BLaER1 treated with 17β-estradiol and CSF1 and Interleukin-3, amounts not matched to agents 10 nM and 100 nM (cell line): ENCODE results near the gene GLRA1.
A peak's percentile ranks its signal among the peaks of the same experiment; 100 is the strongest.

Experiments used
- H3K27ac ChIP-seq, 11 experiments: shearing (Covaris generic); formaldehyde crosslinking; 2 replicates each; pipeline ENCODE4 v1.8.1; 2022
- H3K27me3 ChIP-seq, 11 experiments: shearing (Covaris generic); formaldehyde crosslinking; 2 replicates each; pipeline ENCODE4 v1.8.1; 2022
- H3K36me3 ChIP-seq, 11 experiments: shearing (Covaris generic); formaldehyde crosslinking; 2 replicates each; pipeline ENCODE4 v1.8.1; 2022
- H3K4me1 ChIP-seq, 10 experiments: shearing (Covaris generic); formaldehyde crosslinking; 2 replicates each; pipeline ENCODE4 v1.8.1; 2022
- H3K4me2 ChIP-seq, 11 experiments: shearing (Covaris generic); formaldehyde crosslinking; 2 replicates each; pipeline ENCODE4 v1.8.1; 2022
- H3K4me3 ChIP-seq, 10 experiments: shearing (Covaris generic); formaldehyde crosslinking; 2 replicates each; pipeline ENCODE4 v1.8.1; 2022
- H3K9ac ChIP-seq, 11 experiments: shearing (Covaris generic); formaldehyde crosslinking; 2 replicates each; pipeline ENCODE4 v1.8.1; 2022
- H3K9me3 ChIP-seq, 11 experiments: shearing (Covaris generic); formaldehyde crosslinking; replicated peaks in 1 of 11; 2 replicates each; pipeline ENCODE4 v1.8.1; 2022
- H4K20me1 ChIP-seq, 11 experiments: shearing (Covaris generic); formaldehyde crosslinking; 2 replicates each; pipeline ENCODE4 v1.8.1; 2022
- Cebpa-rat ChIP-seq, 11 experiments: shearing (Covaris generic); IDR thresholded peaks; 2 replicates each; pipeline ENCODE4 v1.8.1; 2022

GLRA1 gene

DNA sequence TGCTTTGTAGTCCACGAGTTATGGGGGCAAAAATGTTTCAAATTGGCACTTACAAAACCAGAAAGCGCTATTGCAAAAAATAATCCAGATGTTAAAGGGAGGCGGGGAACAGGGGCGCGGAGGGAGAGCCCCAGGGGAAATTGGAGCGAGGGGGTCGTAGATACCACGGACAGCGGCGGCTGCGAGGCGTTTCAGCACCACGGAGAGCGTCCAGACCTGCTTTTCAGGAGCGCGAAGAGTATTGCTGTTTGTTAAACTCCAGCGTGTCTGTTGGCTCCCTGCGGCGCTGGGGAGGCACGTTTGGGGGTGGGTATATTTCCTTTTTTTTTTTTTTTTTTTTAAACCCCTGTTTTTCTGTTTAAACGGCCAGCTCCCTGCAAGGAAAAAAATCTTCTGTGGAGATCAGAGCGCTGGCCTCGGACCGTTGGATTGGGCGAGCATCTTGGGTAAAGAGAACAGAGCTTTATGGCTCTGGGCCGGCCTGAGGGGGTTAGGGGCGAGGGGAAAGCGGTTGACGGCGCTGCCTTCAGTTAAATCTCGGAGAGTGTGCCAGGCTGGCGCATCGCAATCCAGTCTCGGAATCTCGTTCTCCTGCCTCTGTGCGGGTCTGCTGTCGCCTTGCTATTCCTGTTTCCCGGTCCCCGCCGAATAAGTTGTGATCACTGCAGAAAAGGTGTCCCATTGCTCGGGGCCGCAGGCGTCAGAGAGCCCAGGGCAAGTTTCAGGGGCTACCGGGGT, at the start of gene GLRA1:
Gene GLRA1, minus strand, starts transcription at position 288 of the 738 bp plus-strand sequence. CDS start 302 bp downstream, outside the sequence.
- Histone ChIP-seq H3K9ac (no peak within 1 kb of the TSS), H3K9me3 (no peaks in the 10 kb centered on the region), H3K4me1 (no peaks in the 10 kb centered on the region), H3K4me2 (no peak within 1 kb of the TSS), H3K27ac (no peak within 1 kb of the TSS), H3K36me3 (no peaks in the 10 kb centered on the region), H4K20me1 (peaks cover 0 to 4% (median 0%) of the 10 kb centered on the region in 11 experiments; a peak in 2 of 22 replicates), H3K4me3 (no peak within 1 kb of the TSS), H3K27me3 (no peaks in the 10 kb centered on the region)
- TF ChIP-seq Cebpa-rat (IDR thresholded peaks at IDR 0.05): no peak

DNA sequence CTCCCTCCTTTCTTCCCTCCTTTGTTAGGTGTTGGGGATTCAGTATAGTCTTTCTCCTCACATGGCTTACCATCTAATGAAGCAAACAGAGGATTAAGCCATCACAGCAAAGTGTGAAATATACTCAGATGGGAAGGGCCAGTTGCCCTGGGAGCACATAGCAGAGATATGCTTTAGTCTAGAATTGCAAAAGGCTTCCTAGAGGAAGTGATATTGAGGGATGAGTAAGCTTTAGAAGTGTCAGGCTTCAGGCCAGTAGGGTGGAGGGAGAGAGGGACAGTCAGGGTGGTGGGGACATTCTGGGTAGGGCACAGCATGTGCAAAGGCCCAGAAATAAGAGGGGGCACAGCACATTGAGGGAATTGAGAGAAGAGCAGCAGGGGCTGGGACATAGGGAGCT, 46.2 kb upstream of the GLRA1 start:
- H3K27ac ChIP-seq: no peak overlapping the region
- H3K36me3 ChIP-seq: no peaks in the 10 kb centered on the region
- H3K4me2 ChIP-seq: no peak overlapping the region

DNA sequence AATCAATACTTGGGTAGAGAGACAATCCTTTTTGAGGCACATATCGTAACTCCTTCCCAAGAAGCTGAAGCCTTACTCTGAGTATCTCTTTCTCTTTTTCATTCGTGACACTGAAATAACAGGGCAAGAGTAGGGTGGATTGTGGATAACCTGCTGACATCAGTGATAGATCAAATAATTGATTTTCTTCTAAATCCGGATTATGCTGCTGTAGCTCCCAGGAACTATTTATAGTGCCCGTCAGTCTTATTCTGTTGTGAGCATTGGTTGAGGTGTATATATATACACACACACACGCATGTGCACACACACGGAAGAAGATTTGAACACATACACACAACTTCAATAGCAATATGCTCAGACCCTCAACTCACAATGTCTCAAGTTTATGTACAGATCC, 43.2 kb upstream of the GLRA1 start:
- Histone ChIP-seq H3K4me3 (no peak overlapping the region), H3K9ac (no peak overlapping the region), H4K20me1 (no peaks in the 10 kb centered on the region), H3K9me3 (0 out of 22 replicates have a peak, but pooled peaks cover 0 to 4% (median 0%) of the 10 kb centered on the region in 11 experiments), H3K4me2 (no peak overlapping the region), H3K36me3 (no peaks in the 10 kb centered on the region), H3K27ac (no peak overlapping the region), H3K4me1 (no peaks in the 10 kb centered on the region), H3K27me3 (no peaks in the 10 kb centered on the region)
- TF ChIP-seq Cebpa-rat (IDR thresholded peaks at IDR 0.05): no peak

More for the DNA sequence above, 46.2 kb upstream of the GLRA1 start:
- Histone ChIP-seq H3K4me3 (no peak overlapping the region), H3K4me1 (no peaks in the 10 kb centered on the region), H3K9me3 (0 out of 22 replicates have a peak, but pooled peaks cover 0 to 3% (median 0%) of the 10 kb centered on the region in 11 experiments), H3K27me3 (no peaks in the 10 kb centered on the region), H3K9ac (no peak overlapping the region), H4K20me1 (no peaks in the 10 kb centered on the region)
- TF ChIP-seq Cebpa-rat (IDR thresholded peaks at IDR 0.05): no peak

DNA sequence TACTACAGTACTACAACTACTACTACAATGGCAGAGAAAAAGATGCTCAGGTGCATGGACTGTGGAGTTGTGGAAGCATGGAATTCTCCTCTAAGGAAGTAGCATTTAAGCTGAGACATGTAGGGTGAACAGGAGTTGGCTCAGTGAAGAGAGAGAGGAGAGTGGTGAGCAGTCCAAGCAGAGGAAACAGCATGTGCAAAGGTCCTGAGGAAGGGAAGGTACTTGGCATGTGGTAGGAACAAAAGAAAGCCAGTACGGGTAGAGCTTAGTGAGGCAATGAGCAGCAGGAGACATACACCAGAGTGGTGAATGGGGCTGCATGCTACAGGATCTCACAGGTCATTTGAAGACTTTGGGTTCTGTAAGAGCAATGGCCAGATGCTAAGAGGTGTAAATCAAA, 41.4 kb upstream of the GLRA1 start:
- H3K27ac ChIP-seq: no peak overlapping the region
- no peaks in the 10 kb centered on the region for H3K27me3 ChIP-seq
- H4K20me1 ChIP-seq: no peaks in the 10 kb centered on the region
- no peak for TF ChIP-seq Cebpa-rat (IDR thresholded peaks at IDR 0.05)
- H3K36me3 ChIP-seq: no peaks in the 10 kb centered on the region
- H3K9ac ChIP-seq: no peak overlapping the region
- 0 out of 22 replicates have a peak, but pooled peaks cover 0 to 4% (median 0%) of the 10 kb centered on the region in 11 experiments for H3K9me3 ChIP-seq
- H3K4me1 ChIP-seq: peaks cover 0 to 6% (median 0%) of the 10 kb centered on the region in 10 experiments; a peak in 2 of 20 replicates
- H3K4me2 ChIP-seq: no peak overlapping the region
- H3K4me3 ChIP-seq: no peak overlapping the region

DNA sequence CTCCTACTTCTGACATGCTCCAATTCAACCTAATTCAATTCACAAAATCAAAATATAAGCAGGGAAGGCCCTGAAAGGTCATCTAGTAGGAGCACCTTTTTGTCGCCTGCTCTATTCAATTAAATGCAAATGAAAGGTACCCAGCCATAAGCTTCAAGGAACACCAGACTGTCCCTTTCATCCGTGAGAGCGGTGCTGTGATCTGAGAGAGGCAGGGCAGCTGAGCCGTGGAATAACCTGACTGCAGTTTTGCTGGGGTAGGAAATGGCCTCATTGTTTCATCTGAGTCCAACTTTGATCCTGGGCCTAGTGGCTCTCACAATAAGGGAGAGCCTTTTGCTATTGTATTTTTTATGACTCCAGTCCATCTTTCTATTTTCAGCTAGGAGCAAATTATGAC, 39.8 kb upstream of the GLRA1 start:
- no peak for TF ChIP-seq Cebpa-rat (IDR thresholded peaks at IDR 0.05)
- peaks cover 0 to 6% (median 0%) of the 10 kb centered on the region in 10 experiments; a peak in 2 of 20 replicates for H3K4me1 ChIP-seq
- no peak overlapping the region for H3K4me3 ChIP-seq
- no peaks in the 10 kb centered on the region for H3K36me3 ChIP-seq
- no peaks in the 10 kb centered on the region for H3K27me3 ChIP-seq
- no peak overlapping the region for H3K27ac ChIP-seq
- no peaks in the 10 kb centered on the region for H4K20me1 ChIP-seq
- H3K9ac ChIP-seq: no peak overlapping the region
- H3K9me3 ChIP-seq: 0 out of 22 replicates have a peak, but pooled peaks cover 0 to 4% (median 0%) of the 10 kb centered on the region in 11 experiments
- H3K4me2 ChIP-seq: no peak overlapping the region

DNA sequence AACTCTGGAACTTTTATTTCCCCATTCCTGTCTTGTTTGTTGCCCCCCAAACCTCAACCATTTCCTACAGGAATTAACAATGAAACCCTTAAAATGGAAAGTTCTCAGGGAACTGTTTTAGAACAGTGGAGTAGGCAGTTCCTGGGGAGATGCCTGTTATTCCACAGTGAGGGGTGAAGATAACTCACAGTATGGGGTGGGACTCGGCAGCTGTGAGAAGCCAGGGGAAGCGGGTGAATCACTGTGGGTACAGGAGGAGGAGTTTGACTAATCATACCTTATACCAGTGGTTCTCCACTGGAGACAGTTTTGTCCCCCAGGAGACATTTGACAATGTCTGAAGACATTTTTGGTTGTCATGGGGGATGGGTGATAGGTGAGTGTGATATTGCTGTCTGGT, 36.9 kb upstream of the GLRA1 start:
- 0 out of 22 replicates have a peak, but pooled peaks cover 0 to 4% (median 0%) of the 10 kb centered on the region in 11 experiments for H3K9me3 ChIP-seq
- no peak overlapping the region for H3K4me3 ChIP-seq
- no peak overlapping the region for H3K27ac ChIP-seq
- H3K36me3 ChIP-seq: no peaks in the 10 kb centered on the region
- TF ChIP-seq Cebpa-rat (IDR thresholded peaks at IDR 0.05): no peak
- peaks cover 0 to 26% (median 15%) of the 10 kb centered on the region in 10 experiments; a peak in 15 of 20 replicates for H3K4me1 ChIP-seq
- 0 out of 22 replicates have a peak overlapping the region, but pooled peaks of 2 of the 11 experiments have one; percentile 7 to 22 for H3K4me2 ChIP-seq
- no peaks in the 10 kb centered on the region for H4K20me1 ChIP-seq
- no peak overlapping the region for H3K9ac ChIP-seq
- no peaks in the 10 kb centered on the region for H3K27me3 ChIP-seq

DNA sequence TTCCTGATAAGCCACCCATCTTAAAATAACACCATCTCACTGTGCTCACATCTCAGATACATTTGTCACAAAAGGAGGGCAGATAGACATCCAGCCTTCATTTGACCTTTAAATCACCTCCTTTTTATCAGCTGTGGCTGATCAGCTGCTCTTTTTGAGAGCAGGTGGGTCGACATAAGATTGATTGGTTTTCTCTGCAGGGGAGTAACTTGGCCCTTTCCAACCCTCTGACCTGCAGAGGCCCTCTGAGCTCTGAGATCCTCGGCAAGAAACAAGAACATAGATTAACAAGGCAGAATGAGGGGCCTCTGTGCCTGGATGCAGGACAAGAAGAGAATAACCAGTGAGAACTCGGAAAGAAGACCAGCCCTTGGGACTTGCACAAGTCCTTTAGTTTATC, 33.5 kb upstream of the GLRA1 start:
- Histone ChIP-seq H3K4me1 (peaks cover 0 to 32% (median 16%) of the 10 kb centered on the region in 10 experiments; a peak in 15 of 20 replicates), H3K9ac (no peak overlapping the region), H3K36me3 (no peaks in the 10 kb centered on the region), H3K4me2 (peak overlapping the region in 7 of 11 experiments; percentile 18 to 64 (median 39); a peak in 7 of 22 replicates), H3K4me3 (no peak overlapping the region), H4K20me1 (no peaks in the 10 kb centered on the region), H3K27me3 (no peaks in the 10 kb centered on the region), H3K9me3 (no peaks in the 10 kb centered on the region), H3K27ac (no peak overlapping the region)
- TF ChIP-seq Cebpa-rat (IDR thresholded peaks at IDR 0.05): no peak

DNA sequence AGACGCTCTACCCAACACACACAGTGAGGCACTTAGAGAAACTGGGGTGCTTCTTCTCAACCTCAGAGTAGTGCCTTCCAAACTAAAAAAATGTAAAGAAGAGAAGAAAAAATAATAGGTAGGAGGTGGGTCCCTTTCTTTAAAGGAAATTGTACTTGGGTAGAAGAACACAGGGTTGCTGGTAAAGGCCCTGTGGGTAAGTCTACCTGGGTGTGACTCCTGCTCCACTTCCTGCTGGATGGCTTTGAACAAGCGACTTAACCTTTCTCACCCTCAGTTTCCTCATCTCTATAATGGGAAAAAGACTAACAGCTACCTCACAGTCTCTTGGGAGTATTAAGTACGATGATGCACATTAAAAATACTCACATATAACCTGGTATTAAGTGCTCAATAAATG, 32.1 kb upstream of the GLRA1 start:
- Histone ChIP-seq H4K20me1 (no peaks in the 10 kb centered on the region), H3K4me3 (no peak overlapping the region), H3K27me3 (no peaks in the 10 kb centered on the region)

DNA sequence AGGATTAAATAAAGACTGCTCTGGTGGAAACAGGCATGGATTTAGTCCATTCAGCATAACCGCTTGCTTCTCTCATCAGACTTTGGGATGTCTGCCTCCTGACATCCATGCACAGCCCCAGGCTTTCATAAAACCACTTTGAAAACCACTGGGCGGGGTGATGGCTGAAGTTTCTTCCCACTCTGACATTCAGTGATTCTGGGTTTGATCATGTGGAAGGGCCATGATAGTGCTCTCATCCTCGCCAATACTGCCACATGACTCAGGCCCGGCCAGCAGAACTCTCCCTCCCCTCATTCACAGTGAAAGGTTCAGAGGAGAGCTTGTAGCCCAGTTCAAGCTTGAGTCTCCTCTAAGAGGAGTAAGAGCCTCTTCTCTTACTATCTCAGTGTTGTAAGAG, 29.6 kb upstream of the GLRA1 start:
- Histone ChIP-seq H3K4me3 (no peak overlapping the region), H3K4me2 (no peak overlapping the region), H4K20me1 (no peaks in the 10 kb centered on the region; a peak in 1 of 22 replicates), H3K4me1 (peaks cover 13 to 54% (median 43%) of the 10 kb centered on the region in 10 experiments), H3K36me3 (no peaks in the 10 kb centered on the region), H3K9ac (no peak overlapping the region), H3K9me3 (no peaks in the 10 kb centered on the region), H3K27me3 (no peaks in the 10 kb centered on the region), H3K27ac (no peak overlapping the region)
- no peak for TF ChIP-seq Cebpa-rat (IDR thresholded peaks at IDR 0.05)

More for the DNA sequence above, 32.1 kb upstream of the GLRA1 start:
- Histone ChIP-seq H3K9ac (no peak overlapping the region), H3K4me1 (peaks cover 0 to 33% (median 18%) of the 10 kb centered on the region in 10 experiments; a peak in 15 of 20 replicates), H3K27ac (no peak overlapping the region), H3K36me3 (no peaks in the 10 kb centered on the region), H3K9me3 (no peaks in the 10 kb centered on the region), H3K4me2 (peak overlapping the region in 6 of 11 experiments; percentile 33 to 64 (median 42); a peak in 8 of 22 replicates)
- no peak for TF ChIP-seq Cebpa-rat (IDR thresholded peaks at IDR 0.05)
